Bronchial smooth muscle cell (primary cell): ENCODE data around the gene SGPL1. TPM values are rescaled to one million over a fixed set of nuclear protein-coding genes. Genes with fewer than 3 reads are reported as not detected.

Source experiments
- total RNA-seq: library from RNA; depleted of rRNA; stranded (reverse); fragments of >200 nt; gene quantifications from 2 replicates; pipeline ENCODE4 v1.2.1, GENCODE V29; 2014

The SGPL1 gene
- 22.2 and 34.3 TPM in 2 replicates for total RNA-seq

GRCh38 chr10:70815504-70816219 is at the start of gene SGPL1:
Gene SGPL1, plus strand, starts transcription at chr10:70815948. Its CDS starts 906 bp downstream, at chr10:70816854.

GRCh38 chr10:70785190-70785589 is 30.6 kb upstream of the SGPL1 start, which contains the start of gene TBATA:
Gene TBATA, minus strand, starts transcription at chr10:70785377. Its CDS starts 1,998 bp downstream, at chr10:70783379.

GRCh38 chr10:70887804-70888800 is 72.4 kb downstream of the SGPL1 start, which contains the start of gene PCBD1:
Gene PCBD1, minus strand, starts transcription at chr10:70888565. Its CDS starts 32 bp downstream, at chr10:70888533.

Other genes starting within 250 kb of the SGPL1 start
- gene PRF1, start 213.2 kb upstream of the SGPL1 start, total RNA-seq = not detected in 2 replicates
- gene ADAMTS14, start 143.4 kb upstream of the SGPL1 start, total RNA-seq = 3.3 and 22.9 TPM in 2 replicates
- not detected in 2 replicates for gene TBATA, start 30.6 kb upstream of the SGPL1 start, total RNA-seq
- gene PCBD1, start 72.6 kb downstream of the SGPL1 start, total RNA-seq = 21.6 and 38.0 TPM in 2 replicates